ENCODE measurements around the gene ATRN.
"Not testable (repeated sequence)": the region's sequence is repeated elsewhere in the genome, so short reads cannot be mapped to it uniquely, and the experiment has no call there.

The ATRN gene

DNA sequence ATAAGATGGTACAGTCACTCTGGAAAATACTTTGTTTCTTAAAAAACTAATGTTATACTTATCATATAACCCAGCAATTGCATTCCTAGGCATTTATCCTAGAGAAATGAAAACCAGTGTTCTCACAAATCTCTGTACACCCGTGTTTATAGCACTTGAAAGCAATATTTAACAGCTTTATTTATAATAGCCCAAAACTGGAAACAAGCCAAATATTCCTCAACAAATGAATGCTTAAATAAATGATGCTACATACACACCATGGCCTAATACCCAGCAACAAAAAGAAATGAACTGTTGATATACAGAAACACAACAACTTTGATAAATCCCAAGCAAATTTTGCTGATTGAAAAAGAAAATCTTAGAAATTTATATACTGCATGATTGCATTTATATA lies 141.1 kb downstream of the ATRN start:
- no peak for DNase-seq (ENCODE audit: extremely low read depth, low read depth)
- H3K4me3 ChIP-seq (replicated peaks; ENCODE audit: low read depth, low read length) = no peak overlapping the region
- TF ChIP-seq, protein P1, sequence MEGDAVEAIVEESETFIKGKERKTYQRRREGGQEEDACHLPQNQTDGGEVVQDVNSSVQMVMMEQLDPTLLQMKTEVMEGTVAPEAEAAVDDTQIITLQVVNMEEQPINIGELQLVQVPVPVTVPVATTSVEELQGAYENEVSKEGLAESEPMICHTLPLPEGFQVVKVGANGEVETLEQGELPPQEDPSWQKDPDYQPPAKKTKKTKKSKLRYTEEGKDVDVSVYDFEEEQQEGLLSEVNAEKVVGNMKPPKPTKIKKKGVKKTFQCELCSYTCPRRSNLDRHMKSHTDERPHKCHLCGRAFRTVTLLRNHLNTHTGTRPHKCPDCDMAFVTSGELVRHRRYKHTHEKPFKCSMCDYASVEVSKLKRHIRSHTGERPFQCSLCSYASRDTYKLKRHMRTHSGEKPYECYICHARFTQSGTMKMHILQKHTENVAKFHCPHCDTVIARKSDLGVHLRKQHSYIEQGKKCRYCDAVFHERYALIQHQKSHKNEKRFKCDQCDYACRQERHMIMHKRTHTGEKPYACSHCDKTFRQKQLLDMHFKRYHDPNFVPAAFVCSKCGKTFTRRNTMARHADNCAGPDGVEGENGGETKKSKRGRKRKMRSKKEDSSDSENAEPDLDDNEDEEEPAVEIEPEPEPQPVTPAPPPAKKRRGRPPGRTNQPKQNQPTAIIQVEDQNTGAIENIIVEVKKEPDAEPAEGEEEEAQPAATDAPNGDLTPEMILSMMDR (IDR thresholded peaks at IDR 0.05; ENCODE audit: low read depth, low read length, missing control alignments) = no peak

DNA sequence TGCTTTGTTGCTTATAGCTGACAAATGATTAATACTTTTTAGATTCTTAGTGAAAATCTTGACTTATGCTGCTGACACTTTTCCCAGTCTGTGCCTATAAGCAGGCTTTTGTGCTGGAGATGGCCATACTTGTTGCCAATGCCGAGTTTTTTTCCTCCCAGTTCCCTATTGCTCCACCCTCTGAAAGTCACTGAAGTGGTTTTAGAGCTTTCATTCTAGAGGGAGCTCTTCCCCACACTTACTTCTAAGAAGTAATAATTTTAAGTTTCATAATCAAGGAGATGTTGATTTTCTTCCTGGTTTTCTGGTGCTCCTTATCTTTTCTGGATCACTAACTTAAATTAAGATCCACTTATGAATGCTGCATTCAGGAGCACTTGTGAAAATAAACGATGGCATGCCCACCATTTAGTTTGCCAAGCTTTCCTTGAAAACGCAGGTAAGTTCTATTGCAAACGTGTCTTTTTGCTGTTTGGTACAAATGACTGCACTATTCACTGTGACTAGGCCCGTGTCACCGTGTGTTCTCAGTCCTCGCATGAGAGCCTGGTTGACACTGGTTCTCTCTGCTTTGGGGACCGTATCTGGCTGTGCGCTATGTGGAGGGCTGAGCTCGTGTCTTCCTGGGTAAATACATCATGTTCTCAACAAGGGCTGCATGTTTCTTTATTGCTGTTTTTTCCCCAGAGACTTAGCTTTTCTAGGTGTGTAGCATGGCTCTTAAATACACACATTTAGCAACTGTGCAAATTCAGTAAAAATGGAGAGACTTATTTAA lies 142.2 kb downstream of the ATRN start:
- no peak for DNase-seq (ENCODE audit: extremely low read depth, low read depth)
- no peak overlapping the region for H3K4me3 ChIP-seq (replicated peaks; ENCODE audit: low read depth, low read length)
- TF ChIP-seq, protein P1 (IDR thresholded peaks at IDR 0.05; ENCODE audit: low read depth, low read length, missing control alignments) = no peak

DNA sequence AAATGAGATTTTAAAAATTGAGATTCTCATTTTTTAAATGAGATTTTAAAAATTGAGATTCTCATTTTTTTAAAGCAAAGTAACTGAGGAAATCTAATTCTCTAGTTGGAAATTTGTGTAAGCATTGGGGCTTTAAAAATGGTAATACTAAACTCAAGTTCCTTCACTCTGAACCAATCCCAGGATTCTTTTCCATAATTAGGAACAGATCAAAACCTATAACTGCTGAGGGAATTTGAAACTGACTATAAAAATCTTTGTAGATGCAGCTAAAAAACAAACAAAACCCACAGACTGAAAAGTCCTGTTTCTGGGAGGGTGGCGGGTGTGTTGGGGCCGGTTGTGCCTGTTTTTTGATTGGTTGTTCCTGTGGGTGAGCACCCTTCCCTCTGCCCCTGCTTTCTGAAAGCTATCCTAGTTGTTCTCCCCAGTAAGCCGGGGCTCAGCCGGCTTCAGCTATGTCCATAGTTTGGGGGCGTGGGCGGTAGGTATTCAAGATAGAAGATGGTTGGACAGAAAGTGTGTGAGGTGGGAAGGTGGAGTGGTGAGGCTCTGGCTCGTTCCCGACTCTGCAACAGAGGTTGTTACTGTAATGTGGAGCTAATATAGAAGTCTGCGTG lies 143.1 kb downstream of the ATRN start:
- peak overlapping the region; percentile 22; the same call in 1 of the 2 replicates for H3K4me3 ChIP-seq (replicated peaks; ENCODE audit: low read depth, low read length)
- TF ChIP-seq, protein P1 (IDR thresholded peaks at IDR 0.05; ENCODE audit: low read depth, low read length, missing control alignments) = no peak
- peak; percentile 41 for DNase-seq (ENCODE audit: extremely low read depth, low read depth)

DNA sequence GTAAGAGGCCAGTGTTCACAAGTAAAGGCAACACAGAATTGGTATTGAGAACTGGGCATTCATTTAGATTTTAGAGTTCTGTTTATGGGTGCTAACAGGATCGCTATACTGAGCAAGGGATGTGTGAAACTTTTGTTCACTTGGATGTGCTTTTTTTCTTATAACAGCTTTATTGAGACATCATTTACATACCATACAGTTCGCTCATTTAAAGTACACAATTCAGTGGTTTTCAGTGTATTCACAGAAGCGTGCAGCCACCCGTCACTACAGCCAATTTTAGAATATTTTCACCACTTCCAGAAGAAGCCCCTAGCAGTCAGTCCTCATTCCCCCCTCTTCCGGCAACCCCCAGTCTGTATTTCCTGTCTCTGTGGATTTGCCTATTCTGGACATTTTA lies 143.6 kb downstream of the ATRN start:
- no peak for DNase-seq (ENCODE audit: extremely low read depth, low read depth)
- TF ChIP-seq, protein P1 (IDR thresholded peaks at IDR 0.05; ENCODE audit: low read depth, low read length, missing control alignments) = no peak
- peak overlapping the region; percentile 22; the same call in 1 of the 2 replicates for H3K4me3 ChIP-seq (replicated peaks; ENCODE audit: low read depth, low read length)

DNA sequence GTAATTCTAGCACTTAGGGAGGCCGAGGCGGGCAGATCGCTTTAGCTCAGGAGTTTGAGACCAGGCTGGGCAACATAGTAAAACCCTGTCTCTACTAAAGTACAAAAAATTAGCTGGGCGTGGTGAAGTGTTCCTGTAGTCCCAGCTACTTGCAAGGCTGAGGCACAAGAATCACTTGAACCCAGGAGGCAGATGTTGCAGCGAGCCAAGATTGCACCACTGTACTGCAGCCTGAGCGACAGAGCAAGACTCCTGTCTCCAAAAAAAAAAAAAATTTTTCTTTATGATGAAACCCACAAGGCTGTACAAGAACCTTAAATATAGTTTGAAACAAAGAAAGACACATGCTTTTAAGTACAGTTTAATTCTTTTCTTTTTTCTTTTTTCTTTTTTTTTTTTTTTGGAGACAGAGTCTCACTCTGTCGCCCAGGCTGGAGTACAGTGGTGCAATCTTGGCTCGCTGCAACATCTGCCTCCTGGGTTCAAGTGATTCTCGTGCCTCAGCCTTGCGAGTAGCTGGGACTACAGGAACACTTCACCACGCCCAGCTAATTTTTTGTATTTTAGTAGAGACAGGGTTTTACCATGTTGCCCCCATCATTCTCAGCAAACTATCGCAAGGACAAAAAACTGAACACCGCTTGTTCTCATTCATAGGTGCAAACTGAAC lies 144.5 kb downstream of the ATRN start:
- not testable (repeated sequence) for DNase-seq (ENCODE audit: extremely low read depth, low read depth); H3K4me3 ChIP-seq (replicated peaks; ENCODE audit: low read depth, low read length)

DNA sequence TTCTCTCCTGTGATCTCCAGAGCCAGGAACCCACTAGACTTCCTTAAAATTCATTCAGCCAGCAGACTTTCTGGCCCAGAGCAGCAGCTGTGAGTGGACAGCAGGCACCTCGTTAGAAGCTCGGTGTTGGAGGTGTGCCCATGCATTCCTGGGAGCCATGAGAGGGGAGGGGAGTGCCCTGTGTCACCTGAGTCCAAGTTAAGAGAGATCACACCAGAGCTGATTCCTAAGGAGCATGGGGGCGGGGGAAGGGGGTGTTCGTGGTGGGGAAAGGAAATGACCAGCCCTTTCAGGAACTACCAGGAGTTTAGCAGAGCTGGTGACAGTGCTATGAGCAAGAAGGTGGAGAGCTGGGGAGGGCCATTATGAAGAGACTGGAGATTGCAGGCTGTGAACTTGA lies 145.4 kb downstream of the ATRN start:
- no peak for DNase-seq (ENCODE audit: extremely low read depth, low read depth)
- H3K4me3 ChIP-seq (replicated peaks; ENCODE audit: low read depth, low read length) = no peak overlapping the region
- TF ChIP-seq, protein P1 (IDR thresholded peaks at IDR 0.05; ENCODE audit: low read depth, low read length, missing control alignments) = no peak

DNA sequence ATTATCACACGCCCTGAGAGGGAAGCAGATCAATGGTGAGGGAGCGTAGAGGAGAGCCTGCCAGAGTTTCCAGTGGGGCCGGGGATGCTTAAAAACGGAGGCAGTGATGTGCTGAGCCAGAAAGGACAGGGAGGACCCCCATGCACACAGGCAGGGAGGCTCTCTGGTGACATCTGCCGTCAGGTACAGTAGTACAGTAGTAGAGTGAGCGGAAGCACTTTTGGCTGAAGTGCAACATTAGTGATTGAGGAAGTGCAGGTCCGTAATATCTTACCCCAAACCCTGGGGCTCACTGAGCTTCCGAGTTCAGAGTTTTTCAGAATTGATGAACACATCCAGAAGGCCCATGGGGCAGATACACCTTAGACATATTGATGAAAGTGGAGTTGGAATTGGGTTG lies 150.3 kb downstream of the ATRN start:
- no peak for DNase-seq (ENCODE audit: extremely low read depth, low read depth)
- no peak overlapping the region for H3K4me3 ChIP-seq (replicated peaks; ENCODE audit: low read depth, low read length)
- TF ChIP-seq, protein P1 (IDR thresholded peaks at IDR 0.05; ENCODE audit: low read depth, low read length, missing control alignments) = no peak

Data from HFF-Myc (cell line).